H9 (cell line): ENCODE measurements around the gene ACP1. TPM values are rescaled to one million over a fixed set of nuclear protein-coding genes. Genes with fewer than 3 reads are reported as not detected.

ENCODE experiments used
- DNase-seq: peaks from one replicate; pipeline ENCODE4 v3.0.0-alpha.2; 2017
- H2AFZ ChIP-seq: one replicate; pipeline ENCODE4 v1.6.1; 2013; ENCODE audit warnings: mild to moderate bottlenecking, low read length, control low read depth, moderate library complexity
- H2AK5ac ChIP-seq: 2 replicates; pipeline ENCODE4 v1.6.1; 2013; ENCODE audit warnings: low read length, control low read depth, mixed read lengths; ENCODE audit not compliant: insufficient read length
- H2BK120ac ChIP-seq: one replicate; pipeline ENCODE4 v1.6.1; 2013; ENCODE audit warnings: low read depth, mild to moderate bottlenecking, low read length, control low read depth, inconsistent platforms; ENCODE audit not compliant: poor library complexity, severe bottlenecking
- H2BK12ac ChIP-seq: 2 replicates; pipeline ENCODE4 v1.6.1; 2013; ENCODE audit warnings: low read length, control low read depth, mixed read lengths, low read depth; ENCODE audit not compliant: insufficient read length
- H2BK15ac ChIP-seq: 2 replicates; pipeline ENCODE4 v1.6.1; 2013; ENCODE audit warnings: low read depth, low read length, control low read depth
- H2BK20ac ChIP-seq: one replicate; pipeline ENCODE4 v1.6.1; 2013; ENCODE audit warnings: low read depth, mild to moderate bottlenecking, low read length, control low read depth, inconsistent platforms; ENCODE audit not compliant: poor library complexity, severe bottlenecking
- H2BK5ac ChIP-seq: 2 replicates; pipeline ENCODE4 v1.6.1; 2013; ENCODE audit warnings: low read length, control low read depth, mixed read lengths; ENCODE audit not compliant: insufficient read length
- H3K14ac ChIP-seq: 2 replicates; pipeline ENCODE4 v1.6.1; 2013; ENCODE audit warnings: low read length, control low read depth; ENCODE audit not compliant: insufficient read depth
- H3K18ac ChIP-seq: 2 replicates; pipeline ENCODE4 v1.6.1; 2013; ENCODE audit warnings: low read depth, mild to moderate bottlenecking, mixed read lengths, low read length, control low read depth; ENCODE audit not compliant: insufficient read length
- H3K23ac ChIP-seq: 2 replicates; pipeline ENCODE4 v1.6.1; 2013; ENCODE audit warnings: low read length, control low read depth, mixed read lengths, low read depth; ENCODE audit not compliant: insufficient read length
- H3K23me2 ChIP-seq: 2 replicates; pipeline ENCODE4 v1.6.1; 2013; ENCODE audit warnings: low read depth, mild to moderate bottlenecking, mixed read lengths, low read length, control low read depth; ENCODE audit not compliant: insufficient read length, poor library complexity, severe bottlenecking
- H3K27ac ChIP-seq: 2 replicates; pipeline ENCODE4 v1.5.1; 2013; ENCODE audit warnings: low read length, control low read depth, mixed read lengths, low read depth; ENCODE audit not compliant: insufficient read length
- H3K27me3 ChIP-seq: 2 replicates; pipeline ENCODE4 v1.6.1; 2013; ENCODE audit warnings: low read length, control low read depth, inconsistent platforms; ENCODE audit not compliant: insufficient read depth
- H3K4ac ChIP-seq: 2 replicates; pipeline ENCODE4 v1.6.1; 2013; ENCODE audit warnings: low read depth, mild to moderate bottlenecking, control low read depth, inconsistent platforms, low read length, moderate library complexity
- H3K4me1 ChIP-seq: 2 replicates; pipeline ENCODE4 v1.6.1; 2013; ENCODE audit warnings: low read length, control low read depth, inconsistent platforms; ENCODE audit not compliant: insufficient read depth
- H3K4me2 ChIP-seq: 2 replicates; pipeline ENCODE4 v1.6.1; 2013; ENCODE audit warnings: low read length, control low read depth, mixed read lengths; ENCODE audit not compliant: insufficient read length, insufficient read depth
- H3K56ac ChIP-seq: 2 replicates; pipeline ENCODE4 v1.6.1; 2013; ENCODE audit warnings: low read depth, mild to moderate bottlenecking, mixed read lengths, low read length, control low read depth; ENCODE audit not compliant: insufficient read length
- H3K79me1 ChIP-seq: 2 replicates; pipeline ENCODE4 v1.6.1; 2013; ENCODE audit warnings: low read depth, mild to moderate bottlenecking, moderate library complexity, low read length, control low read depth, inconsistent platforms; ENCODE audit not compliant: insufficient read depth, poor library complexity, severe bottlenecking
- H3K79me2 ChIP-seq: 2 replicates; pipeline ENCODE4 v1.6.1; 2013; ENCODE audit warnings: low read length, control low read depth, inconsistent platforms; ENCODE audit not compliant: insufficient read depth
- H3K9ac ChIP-seq: 2 replicates; pipeline ENCODE4 v1.6.1; 2013; ENCODE audit warnings: low read length, control low read depth, mixed read lengths; ENCODE audit not compliant: insufficient read length; ENCODE audit errors: extremely low read depth
- H3K9me3 ChIP-seq: one replicate; pipeline ENCODE4 v1.6.1; 2013; ENCODE audit warnings: low read depth, low read length, inconsistent platforms; ENCODE audit not compliant: control insufficient read depth
- H3T11ph ChIP-seq: one replicate; pipeline ENCODE4 v1.6.1; 2013; ENCODE audit warnings: mild to moderate bottlenecking, low read length, control low read depth, inconsistent platforms
- H4K20me1 ChIP-seq: one replicate; pipeline ENCODE4 v1.6.1; 2013; ENCODE audit not compliant: control insufficient read depth, insufficient read length, insufficient read depth
- H4K5ac ChIP-seq: 2 replicates; pipeline ENCODE4 v1.6.1; 2013; ENCODE audit warnings: low read depth, mild to moderate bottlenecking, mixed read lengths, low read length, control low read depth; ENCODE audit not compliant: insufficient read length
- H4K8ac ChIP-seq: replicated peaks from 2 replicates; pipeline ENCODE4 v1.6.1; 2013; ENCODE audit warnings: low read length, control low read depth, mixed read lengths, low read depth; ENCODE audit not compliant: insufficient read length
- H4K91ac ChIP-seq: 2 replicates; pipeline ENCODE4 v1.6.1; 2013; ENCODE audit warnings: low read depth, mild to moderate bottlenecking, moderate library complexity, mixed read lengths, low read length, control low read depth; ENCODE audit not compliant: insufficient read length
- H3K27ac Mint-ChIP-seq, 3 experiments: 2 replicates in 2 of 3; 3 replicates in 1 of 3; pipeline ENCODE4 v1.8.0; 2020 to 2021; ENCODE audit warnings: mixed read lengths in 3 of 3, mild to moderate bottlenecking in 1 of 3, moderate library complexity in 1 of 3
- H3K27me3 Mint-ChIP-seq: 2 replicates; pipeline ENCODE4 v1.8.0; 2021; ENCODE audit warnings: low read depth, mild to moderate bottlenecking, moderate library complexity, mixed read lengths
- H3K36me3 Mint-ChIP-seq, 3 experiments: 2 replicates in 2 of 3; 3 replicates in 1 of 3; pipeline ENCODE4 v1.8.0; 2020 to 2021; ENCODE audit warnings: low read depth in 3 of 3, mixed read lengths in 3 of 3; ENCODE audit not compliant: insufficient read depth in 1 of 3
- H3K4me1 Mint-ChIP-seq, 2 experiments: 2 replicates each; pipeline ENCODE4 v1.8.0; 2020; ENCODE audit warnings: mixed read lengths in 2 of 2
- H3K4me3 Mint-ChIP-seq, 2 experiments: 2 replicates in 1 of 2; 3 replicates in 1 of 2; pipeline ENCODE4 v1.8.0; 2020 to 2021; ENCODE audit warnings: mild to moderate bottlenecking in 2 of 2, mixed read lengths in 2 of 2, moderate library complexity in 1 of 2
- H3K9me3 Mint-ChIP-seq, 2 experiments: 2 replicates in 1 of 2; 3 replicates in 1 of 2; pipeline ENCODE4 v1.8.0; 2020; ENCODE audit warnings: mild to moderate bottlenecking in 2 of 2, mixed read lengths in 2 of 2, moderate library complexity in 1 of 2
- CTCF ChIP-seq: fragments of 200-600 bp; sonication (generic); conservative IDR thresholded peaks from 3 replicates; pipeline ENCODE4 v1.8.0; 2021; ENCODE audit warnings: antibody characterized with exemption, mild to moderate bottlenecking
- WGBS: extraction: QIAGEN DNeasy Blood & Tissue Kit; methylation state at CpG from one replicate; pipeline ENCODE4 v1.1.7; 2013; ENCODE audit warnings: missing lambda C conversion rate, low lambda C conversion rate, mixed read lengths; ENCODE audit not compliant: insufficient read length; ENCODE audit errors: extremely low coverage; 5-methylcytosine and 5-hydroxymethylcytosine counted together
- total RNA-seq: library from RNA; stranded (reverse); gene quantifications from 2 replicates; pipeline ENCODE4 v1.2.1, GENCODE V29; 2021

Gene ACP1
- total RNA-seq, 1 experiment from 2014 or later: 143 TPM

- Histone ChIP-seq H4K8ac (no peak overlapping the region), H3K9ac (no peak overlapping the region), H4K91ac (no peak overlapping the region), H3K18ac (no peak overlapping the region), H3K56ac (no peak overlapping the region), H3K23ac (no peak overlapping the region), H3K79me1 (no peaks in the 10 kb centered on the region), H2BK15ac (no peak overlapping the region), H3K27me3 (no peaks in the 10 kb centered on the region), H2BK20ac (no peak overlapping the region), H2AK5ac (no peak overlapping the region), H2AFZ (no peak overlapping the region), H2BK120ac (no peak overlapping the region), H2BK5ac (no peak overlapping the region), H3K27ac (no peak overlapping the region), H4K5ac (no peak overlapping the region), H3K4ac (no peak overlapping the region), H3T11ph (no peak overlapping the region), H3K23me2 (no peaks in the 10 kb centered on the region), H3K14ac (no peak overlapping the region), H3K4me1 (no peaks in the 10 kb centered on the region), H3K9me3 (no peaks in the 10 kb centered on the region), H3K79me2 (no peaks in the 10 kb centered on the region), H3K4me2 (no peak overlapping the region), H2BK12ac (no peak overlapping the region), H4K20me1 (no peaks in the 10 kb centered on the region)
- peaks cover 0 to 2% of the 10 kb centered on the region in 2 experiments; a peak in 1 of 5 replicates for H3K9me3 Mint-ChIP-seq
- no peak for TF ChIP-seq CTCF
- peak overlapping the region in 2 of 3 experiments; percentile 53 to 88; a peak in 4 of 7 replicates for H3K27ac Mint-ChIP-seq
- H3K4me3 Mint-ChIP-seq: peak overlapping the region in 1 of 2 experiments; percentile 65; a peak in 1 of 5 replicates
- no peaks in the 10 kb centered on the region for H3K27me3 Mint-ChIP-seq
- H3K36me3 Mint-ChIP-seq: peaks cover 0 to 10% (median 8%) of the 10 kb centered on the region in 3 experiments; a peak in 6 of 7 replicates
- no CpG with 5 or more reads among the region's 7 CpGs for WGBS
- H3K4me1 Mint-ChIP-seq: peaks cover 23 to 25% of the 10 kb centered on the region in 2 experiments
- DNase-seq: peak; percentile 73
These were observed 31.7 kb upstream of the ACP1 start for GRCh38 chr2:233030-233429.
